ENCODE results near the gene NR5A2.

Gene NR5A2

GRCh38 chr1:200143347-200143746, 115.8 kb downstream of the NR5A2 start:
- TF ChIP-seq CTCF (IDR thresholded peaks at IDR 0.05; ENCODE audit: extremely low read depth, missing control alignments): no peak
- DNase-seq (ENCODE audit: low spot score): no peak

GRCh38 chr1:200146100-200146499, 118.6 kb downstream of the NR5A2 start:
- no peak for TF ChIP-seq CTCF (IDR thresholded peaks at IDR 0.05; ENCODE audit: extremely low read depth, missing control alignments)
- DNase-seq (ENCODE audit: low spot score): peak; percentile 46

- no peak for DNase-seq (ENCODE audit: low spot score)
Measured at GRCh38 chr1:200147094-200147493, 119.6 kb downstream of the NR5A2 start.

GRCh38 chr1:200147742-200148141, 120.2 kb downstream of the NR5A2 start:
- no peak for DNase-seq (ENCODE audit: low spot score)
- no peak for TF ChIP-seq CTCF (IDR thresholded peaks at IDR 0.05; ENCODE audit: extremely low read depth, missing control alignments)

More at GRCh38 chr1:200147094-200147493, 119.6 kb downstream of the NR5A2 start:
- TF ChIP-seq CTCF (IDR thresholded peaks at IDR 0.05; ENCODE audit: extremely low read depth, missing control alignments): no peak

- peak; percentile 23 for DNase-seq (ENCODE audit: low spot score)
- TF ChIP-seq CTCF (IDR thresholded peaks at IDR 0.05; ENCODE audit: extremely low read depth, missing control alignments): no peak
Measured at GRCh38 chr1:200150006-200150405, 122.5 kb downstream of the NR5A2 start.

- peak; percentile 61 for DNase-seq (ENCODE audit: low spot score)
- TF ChIP-seq CTCF (IDR thresholded peaks at IDR 0.05; ENCODE audit: extremely low read depth, missing control alignments): no peak
Measured at GRCh38 chr1:200150721-200151120, 123.2 kb downstream of the NR5A2 start.

GRCh38 chr1:200152336-200152735, 124.8 kb downstream of the NR5A2 start:
- no peak for TF ChIP-seq CTCF (IDR thresholded peaks at IDR 0.05; ENCODE audit: extremely low read depth, missing control alignments)
- no peak for DNase-seq (ENCODE audit: low spot score)

All from GM20000 (cell line).